HG02884 (cell line): Measurements from ENCODE around the gene ZNF587B.
A peak's percentile ranks its signal among the peaks of the same experiment; 100 is the strongest.
"Not testable (repeated sequence)": the region's sequence is repeated elsewhere in the genome, so short reads cannot be mapped to it uniquely, and the experiment has no call there.

Experiments used
- ATAC-seq: cut with Tn5 transposase; IDR thresholded peaks from one replicate; pipeline ENCODE4 v1.9.1; 2021; ENCODE audit warnings: mild to moderate bottlenecking, moderate library complexity; ENCODE audit not compliant: unreplicated experiment

Gene ZNF587B

DNA sequence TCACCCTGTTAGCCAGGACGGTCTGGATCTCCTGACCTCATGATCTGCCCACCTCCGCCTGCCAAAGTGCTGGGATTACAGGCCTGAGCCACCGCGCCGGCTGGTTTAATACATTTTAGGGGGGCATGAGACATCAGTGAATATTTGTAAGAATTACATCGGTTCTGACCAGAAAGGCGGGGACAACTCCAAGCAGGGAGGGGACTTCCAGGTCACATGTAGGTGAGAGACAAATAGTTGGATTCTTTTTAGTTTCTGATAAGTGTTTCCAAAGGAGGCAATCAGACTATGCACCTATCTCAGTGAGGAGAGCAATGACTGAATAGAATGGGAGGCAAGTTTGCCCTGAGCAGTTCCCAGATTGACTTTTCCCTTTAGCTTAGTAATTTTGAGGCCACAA is 11.7 kb upstream of the ZNF587B start:
- ATAC-seq, result no peak

DNA sequence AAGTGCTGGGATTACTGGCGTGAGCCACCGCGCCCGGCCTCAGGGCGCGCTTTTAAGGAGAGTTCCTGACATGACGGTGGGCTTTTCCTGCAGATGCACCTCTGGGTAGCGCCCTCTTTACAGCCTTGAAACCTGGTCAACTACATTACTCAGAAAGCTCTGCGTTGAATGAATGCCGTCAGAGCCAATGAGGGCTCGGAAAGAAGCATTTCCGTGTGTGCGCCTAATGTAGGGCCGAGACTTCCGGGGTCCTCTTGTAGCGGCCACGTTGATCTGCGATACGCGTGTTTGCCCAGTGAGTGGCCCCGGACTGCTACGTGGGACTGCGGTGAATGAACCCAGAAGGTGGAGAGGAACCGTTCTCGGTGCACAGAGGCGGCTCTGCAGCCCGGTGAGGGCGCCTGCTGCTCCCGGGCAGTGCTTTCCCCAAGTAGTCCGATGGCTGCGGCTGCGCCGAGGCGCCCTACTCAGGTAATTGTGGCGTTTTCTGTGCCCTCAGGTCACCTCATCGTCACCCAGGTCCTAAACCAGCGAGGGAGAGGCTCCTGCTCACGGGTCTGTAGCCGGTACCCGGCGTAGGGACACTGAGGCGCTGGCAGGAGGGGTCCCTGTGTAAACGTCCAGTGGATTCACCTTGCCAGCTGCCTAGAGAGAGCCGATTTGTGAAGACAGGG is 10.5 kb upstream of the ZNF587B start:
- ATAC-seq, result peak; percentile 72

DNA sequence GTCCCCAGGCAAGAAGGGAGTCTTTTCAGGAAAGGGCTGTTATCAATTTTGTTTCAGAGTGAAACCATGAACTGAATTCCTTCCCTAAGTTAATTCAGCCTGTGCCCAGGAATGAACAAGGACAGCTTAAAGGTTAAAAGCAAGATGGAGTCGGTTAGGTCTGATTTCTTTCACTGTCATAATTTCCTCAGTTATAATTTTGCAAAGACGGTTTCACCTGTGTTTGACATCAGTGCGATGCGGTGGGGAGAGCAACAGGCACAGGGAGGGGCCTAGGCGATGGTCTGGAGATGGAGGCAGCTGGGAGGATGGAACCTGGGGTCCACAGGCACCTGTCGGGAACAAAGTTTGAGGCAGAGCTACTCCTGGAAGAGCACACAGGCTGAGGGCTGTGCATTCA is 9.5 kb upstream of the ZNF587B start:
- no peak for ATAC-seq

DNA sequence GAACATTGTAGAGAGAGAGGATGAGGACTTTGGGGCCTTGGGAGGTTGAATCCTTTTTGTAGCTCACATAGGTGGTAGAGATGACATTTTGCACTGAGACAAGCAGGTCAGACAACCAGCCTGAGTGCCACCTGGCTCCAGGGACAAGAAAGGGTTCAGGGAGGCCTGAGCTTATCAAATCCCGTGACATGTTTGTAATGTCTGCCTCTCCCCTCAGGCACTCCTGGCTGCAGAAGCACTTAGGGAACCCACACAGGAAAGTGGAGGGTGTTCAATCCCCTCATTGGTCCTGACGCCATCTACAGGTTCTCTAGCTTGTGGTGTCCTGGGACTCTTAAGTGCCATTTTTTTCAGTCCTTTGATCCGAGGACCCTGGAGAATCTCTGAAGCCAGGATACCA is 9.0 kb upstream of the ZNF587B start:
- ATAC-seq, result not testable (repeated sequence)

DNA sequence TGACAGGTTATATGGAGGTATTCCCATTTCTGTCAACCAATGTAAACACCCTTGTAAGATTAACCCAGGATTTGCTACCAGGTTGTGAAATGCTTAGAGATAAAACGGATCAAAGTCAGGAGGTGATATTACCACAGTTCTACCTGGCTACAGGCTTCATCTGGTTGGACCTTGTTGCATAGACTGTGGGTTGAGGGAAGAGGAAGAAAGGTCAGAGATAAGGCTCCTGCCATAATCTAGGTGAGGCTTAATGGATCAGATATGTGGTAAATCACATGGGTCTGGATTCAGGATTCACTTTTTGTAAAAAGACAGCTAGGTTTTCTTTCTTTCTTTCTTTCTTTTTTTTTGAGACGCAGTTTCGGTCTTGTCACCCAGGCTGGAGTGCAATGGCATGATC is 8.6 kb upstream of the ZNF587B start:
- not testable (repeated sequence) for ATAC-seq

DNA sequence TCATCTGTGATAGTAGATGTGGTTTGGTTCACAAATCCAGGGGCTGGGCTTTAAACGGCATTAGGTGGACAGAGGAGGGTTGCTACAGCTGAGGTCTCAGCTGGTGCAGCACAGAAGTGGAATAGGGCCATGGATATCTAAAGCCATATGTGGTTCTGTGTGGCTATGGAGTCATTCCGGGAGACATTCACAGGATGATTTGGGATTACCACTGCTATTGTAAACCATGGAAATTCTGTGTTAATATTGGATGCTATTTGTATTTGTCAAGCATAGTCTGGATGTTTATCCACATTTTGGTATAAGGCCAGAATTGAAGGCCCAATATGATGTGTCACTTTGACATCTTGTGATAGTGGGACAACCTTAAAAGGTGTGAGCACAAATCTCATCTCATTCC is 6.9 kb upstream of the ZNF587B start:
- not testable (repeated sequence) for ATAC-seq

DNA sequence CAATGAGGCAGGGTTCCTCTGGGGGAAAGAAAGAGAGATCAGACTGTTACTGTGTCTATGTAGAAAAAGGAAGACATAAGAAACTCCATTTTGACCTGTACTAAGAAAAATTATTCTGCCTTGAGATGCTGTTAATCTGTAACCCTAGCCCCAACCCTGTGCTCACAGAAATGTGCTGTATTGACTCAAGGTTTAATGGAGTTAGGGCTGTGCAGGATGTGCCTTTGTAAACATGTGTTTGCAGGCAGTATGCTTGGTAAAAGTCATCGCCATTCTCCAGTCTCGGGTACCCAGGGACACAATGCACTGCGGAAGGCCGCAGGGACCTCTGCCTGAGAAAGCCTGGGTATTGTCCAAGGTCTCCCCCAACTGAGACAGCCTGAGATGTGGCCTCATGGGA is 6.5 kb upstream of the ZNF587B start:
- not testable (repeated sequence) for ATAC-seq

DNA sequence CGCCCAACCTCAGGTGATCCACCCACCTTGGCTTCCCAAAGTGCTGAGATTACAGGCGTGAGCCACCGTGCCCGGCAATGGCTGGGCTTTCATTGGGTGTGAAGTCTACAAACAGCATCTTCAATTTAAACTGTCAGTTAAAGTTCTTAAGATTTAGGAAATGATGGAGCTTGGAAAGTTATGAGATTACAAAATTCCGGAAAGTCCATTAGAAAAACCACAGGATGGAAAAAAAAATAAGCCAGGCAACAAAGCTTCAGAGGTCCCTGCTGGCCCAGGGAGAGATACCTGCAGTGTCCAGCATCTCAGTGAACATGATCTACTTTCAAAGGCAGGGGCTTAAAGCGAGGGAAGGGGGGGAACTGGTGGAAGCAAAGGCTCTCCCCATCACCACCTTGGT is 4.6 kb upstream of the ZNF587B start:
- no peak for ATAC-seq

DNA sequence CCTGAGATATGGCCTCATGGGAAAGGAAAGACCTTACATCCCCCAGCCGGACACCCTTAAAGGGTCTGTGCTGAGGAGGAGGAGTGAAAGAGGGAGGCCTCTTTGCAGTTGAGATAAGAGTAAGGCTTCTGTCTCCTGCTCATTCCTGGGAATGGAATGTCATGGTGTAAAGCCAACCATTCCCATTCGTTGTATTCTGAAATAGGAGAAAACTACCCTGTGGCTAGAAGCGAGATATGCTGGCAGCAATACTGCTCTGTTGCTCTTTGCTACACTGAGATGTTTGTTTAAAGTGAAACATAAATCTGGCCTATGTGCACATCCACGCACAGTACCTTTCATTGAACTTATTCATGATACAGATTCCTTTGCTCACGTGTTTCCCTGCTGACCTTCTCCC is 783 bp upstream of the ZNF587B start:
- ATAC-seq, result no peak

DNA sequence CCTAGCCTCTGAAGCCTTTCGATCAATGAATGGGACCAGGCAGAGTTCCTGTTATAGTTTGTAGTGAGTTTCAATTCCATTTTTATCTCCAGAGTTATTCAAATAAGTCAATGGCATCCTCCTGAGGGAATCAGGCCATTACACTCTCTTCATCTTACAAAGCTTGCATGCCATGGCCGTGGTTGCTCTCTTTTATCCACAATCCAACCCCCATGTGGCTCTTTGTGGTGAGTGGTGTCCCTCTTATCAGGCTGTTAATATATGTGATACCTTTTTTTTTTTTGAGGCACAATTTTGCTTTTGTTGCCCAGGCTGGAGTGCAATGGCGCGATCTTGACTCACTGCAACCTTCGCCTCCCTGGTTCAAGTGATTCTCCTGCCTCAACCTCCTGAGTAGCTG is 6.9 kb downstream of the ZNF587B start:
- not testable (repeated sequence) for ATAC-seq

DNA sequence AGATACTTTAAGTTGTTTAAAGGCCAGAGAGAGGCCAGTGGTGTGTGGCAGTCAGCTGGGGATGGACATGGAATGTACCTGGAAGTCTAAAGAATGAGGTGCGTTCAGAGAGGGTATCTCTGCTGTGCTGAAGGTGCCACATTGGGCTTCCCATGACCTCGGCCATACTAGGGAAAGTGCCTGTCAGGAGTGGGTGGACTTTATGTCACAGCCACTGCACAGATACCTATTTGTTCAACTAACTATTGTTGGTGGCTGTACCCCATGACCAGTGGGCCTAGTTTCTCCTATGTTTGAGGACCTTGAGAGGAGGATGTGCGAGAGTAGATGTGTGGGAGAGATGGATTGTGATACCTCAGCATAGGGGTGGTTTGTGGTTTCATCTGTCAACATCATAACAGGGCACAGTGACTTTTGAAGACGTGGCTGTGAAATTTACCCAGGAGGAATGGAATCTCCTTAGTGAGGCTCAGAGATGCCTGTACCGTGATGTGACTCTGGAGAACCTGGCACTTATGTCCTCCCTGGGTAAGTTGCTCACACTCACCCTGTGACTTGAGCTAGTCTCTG is 8.6 kb downstream of the ZNF587B start:
- not testable (repeated sequence) for ATAC-seq

DNA sequence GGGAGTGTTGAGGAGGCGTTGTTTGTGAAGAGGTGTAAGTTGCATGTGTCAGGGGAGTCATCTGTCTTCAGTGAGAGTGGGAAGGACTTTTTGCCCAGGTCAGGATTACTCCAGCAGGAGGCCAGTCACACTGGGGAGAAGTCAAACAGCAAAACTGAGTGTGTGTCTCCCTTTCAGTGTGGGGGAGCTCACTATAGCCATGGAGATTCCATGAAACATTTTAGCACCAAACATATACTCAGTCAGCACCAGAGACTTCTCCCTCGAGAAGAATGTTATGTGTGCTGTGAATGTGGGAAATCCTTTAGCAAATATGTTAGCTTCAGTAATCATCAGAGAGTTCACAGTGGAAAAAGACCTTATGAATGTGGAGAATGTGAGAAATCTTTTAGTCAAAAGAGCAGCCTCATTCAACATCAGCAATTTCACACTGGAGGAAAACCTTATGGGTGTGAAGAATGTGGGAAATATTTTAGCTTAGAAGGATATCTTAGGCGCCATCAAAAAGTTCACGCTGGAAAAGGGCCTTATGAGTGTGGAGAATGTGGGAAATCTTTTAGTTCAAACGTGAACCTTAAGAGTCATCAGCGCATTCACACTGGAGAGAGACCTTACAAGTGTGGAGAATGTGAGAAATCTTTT is 11.1 kb downstream of the ZNF587B start:
- ATAC-seq, result no peak

DNA sequence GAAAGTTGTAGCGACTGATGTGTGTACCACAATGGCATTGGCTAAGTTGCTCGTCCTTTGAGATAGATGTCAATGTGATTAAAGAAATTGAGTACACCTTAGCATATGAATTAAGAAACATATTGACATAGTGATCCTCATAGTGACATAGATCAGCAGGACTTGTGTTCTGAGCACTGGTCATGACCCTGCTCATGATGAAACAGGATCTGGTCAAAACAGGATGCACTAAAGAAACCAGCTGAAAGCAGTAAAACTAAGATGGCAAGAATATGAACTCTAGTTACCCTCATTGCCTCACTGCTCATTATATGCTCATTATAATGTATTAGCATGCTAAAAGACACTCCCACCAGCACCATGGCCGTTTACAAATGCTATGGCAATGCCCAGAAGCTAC is 17.1 kb downstream of the ZNF587B start:
- not testable (repeated sequence) for ATAC-seq

DNA sequence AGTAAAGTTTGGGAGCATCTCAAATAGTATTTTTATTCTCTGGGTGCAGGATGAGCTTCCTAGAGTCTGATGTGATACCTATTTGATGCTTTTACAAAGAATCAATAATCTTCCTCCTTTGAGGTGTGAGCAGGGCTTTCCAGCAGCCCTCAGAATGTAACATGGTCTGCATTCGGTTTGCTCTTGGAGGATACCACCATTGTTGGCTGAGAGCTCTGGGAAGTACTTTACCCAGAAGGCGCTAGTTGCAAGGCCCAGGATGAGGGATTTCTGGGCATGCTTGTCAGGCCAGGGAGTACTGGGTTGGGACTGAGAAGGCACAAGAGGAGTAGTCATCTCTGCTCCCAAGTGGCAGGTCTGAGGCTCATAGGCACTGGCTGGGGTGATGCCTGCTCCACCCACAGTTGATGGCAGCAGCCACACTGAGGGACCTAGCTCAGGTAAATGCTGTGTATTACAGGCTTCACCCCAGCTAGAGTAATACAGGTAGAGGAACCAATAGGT is 19.1 kb downstream of the ZNF587B start:
- ATAC-seq, result not testable (repeated sequence)

DNA sequence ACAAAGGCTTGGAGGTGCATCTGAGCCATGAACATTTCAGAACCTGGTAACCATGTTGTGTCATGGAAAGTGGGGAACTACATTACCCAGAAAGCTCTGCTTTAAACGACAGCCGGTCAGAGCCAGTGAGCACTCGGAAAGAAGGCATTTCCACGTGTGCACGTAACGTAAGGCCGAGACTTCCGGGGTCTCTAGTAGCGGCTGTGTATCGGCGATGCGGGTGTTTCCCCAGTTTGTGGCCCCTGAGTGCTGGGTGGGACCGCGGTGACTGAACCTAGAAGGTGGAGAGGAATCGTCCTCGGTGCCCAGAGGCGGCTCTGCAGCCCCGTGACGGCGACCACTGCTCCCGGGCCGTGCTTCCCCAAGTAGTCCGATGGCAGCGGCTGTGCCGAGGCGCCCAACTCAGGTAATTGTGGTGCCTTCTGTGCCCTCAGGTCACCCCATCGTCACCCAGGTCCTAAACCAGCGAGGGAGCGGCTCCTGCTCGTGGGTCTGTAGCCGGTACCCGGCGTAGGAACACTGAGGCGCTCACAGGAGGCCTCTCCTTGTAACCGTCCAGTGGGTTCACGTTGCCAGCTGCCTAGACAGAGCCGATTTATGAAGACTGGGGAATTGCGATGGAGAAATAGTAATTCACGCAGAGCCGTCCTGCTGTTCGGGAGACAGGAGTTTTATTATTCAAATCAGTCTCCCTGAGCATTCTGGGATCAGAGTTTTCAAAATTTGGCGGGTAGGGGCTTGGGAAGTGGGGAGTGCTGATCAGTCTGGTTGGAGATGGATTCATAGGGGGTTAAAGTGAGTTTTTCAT is 19.8 kb downstream of the ZNF587B start, which contains the start of gene ZNF587:
Gene ZNF587, plus strand, starts transcription at position 194 of the 808 bp plus-strand sequence. Its CDS starts 180 bp downstream, at position 374.
- ATAC-seq, result peak; percentile 93

DNA sequence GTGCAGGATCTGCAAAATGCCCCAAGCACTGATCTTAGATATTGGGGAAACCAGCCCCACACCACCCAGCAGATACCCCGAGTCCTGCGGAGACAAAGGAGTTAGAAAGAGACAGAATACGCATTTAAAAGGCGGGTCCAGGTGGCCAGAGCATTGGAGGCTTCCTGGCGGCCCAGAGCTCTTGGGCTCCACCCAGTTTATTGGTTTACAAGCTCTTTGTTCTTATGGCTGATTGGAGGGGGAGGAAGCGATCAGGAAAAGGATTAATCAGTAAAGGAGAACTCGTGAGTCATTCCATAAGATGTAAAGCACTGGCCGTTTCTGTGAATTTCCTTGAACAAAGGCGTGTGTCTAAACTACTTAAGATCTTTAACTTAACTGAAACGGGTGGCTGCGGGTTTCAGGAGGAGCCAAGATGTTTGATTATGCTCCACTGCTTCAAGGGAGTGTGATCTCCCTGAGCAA is 20.5 kb downstream of the ZNF587B start:
- ATAC-seq, result no peak

DNA sequence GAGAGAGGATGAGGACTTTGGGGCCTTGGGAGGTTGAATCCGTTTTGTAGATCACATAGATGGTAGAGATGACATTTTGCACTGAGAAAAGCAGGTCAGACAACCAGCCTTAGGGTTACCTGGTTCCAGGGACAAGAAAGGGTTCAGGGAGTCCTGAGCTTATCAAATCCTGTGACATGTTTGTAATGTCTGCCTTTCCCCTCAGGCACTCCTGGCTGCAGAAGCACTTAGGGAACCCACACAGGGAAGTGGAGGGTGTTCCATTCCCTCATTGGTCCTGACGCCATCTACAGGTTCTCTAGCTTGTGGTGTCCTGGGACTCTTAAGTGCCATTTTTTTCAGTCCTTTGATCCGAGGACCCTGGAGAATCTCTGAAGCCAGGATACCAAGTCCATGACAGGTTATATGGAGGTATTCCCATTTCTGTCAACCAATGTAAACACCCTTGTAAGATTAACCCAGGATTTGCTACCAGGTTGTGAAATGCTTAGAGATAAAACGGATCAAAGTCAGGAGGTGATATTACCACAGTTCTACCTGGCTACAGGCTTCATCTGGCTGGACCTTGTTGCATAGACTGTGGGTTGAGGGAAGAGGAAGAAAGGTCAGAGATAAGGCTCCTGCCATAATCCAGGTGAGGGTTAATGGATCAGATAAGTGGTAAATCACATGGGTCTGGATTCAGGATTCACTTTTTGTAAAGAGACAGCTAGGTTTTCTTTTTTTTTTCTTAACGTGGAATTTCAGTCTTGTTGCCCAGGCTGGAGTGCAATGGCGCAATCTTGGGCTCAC is 21.9 kb downstream of the ZNF587B start:
- ATAC-seq, result not testable (repeated sequence)

DNA sequence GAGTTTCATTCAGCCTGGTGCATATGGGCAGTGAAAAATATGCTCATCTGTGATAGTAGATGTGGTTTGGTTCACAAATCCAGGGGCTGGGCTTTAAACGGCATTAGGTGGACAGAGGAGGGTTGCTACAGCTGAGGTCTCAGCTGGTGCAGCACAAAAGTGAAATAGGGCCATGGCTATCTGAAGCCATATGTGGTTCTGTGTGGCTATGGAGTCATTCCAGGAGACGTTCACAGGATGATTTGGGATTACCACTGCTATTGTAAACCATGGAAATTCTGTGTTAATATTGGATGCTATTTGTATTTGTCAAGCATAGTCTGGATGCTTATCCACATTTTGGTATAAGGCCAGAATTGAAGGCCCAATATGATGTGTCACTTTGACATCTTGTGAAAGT is 24.0 kb downstream of the ZNF587B start:
- not testable (repeated sequence) for ATAC-seq

DNA sequence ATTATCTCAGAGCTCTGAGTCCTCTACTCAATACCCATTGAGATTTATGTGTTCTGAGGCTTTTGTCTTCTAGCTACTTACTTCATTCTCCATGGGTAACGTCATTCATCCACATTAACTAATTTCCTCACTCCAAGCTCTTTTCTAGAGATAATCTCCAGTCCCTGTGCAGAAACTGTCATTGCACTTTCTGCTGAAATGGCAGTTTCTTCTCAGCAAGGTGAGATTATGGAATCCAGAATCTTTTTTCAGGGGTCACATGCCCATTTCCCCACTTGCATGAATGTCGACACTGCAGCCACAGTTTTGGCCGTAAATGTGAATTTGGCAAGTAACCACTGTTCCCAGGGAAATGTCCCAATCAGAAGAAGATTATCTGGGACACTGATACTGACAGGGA is 32.3 kb downstream of the ZNF587B start:
- ATAC-seq, result not testable (repeated sequence)

DNA sequence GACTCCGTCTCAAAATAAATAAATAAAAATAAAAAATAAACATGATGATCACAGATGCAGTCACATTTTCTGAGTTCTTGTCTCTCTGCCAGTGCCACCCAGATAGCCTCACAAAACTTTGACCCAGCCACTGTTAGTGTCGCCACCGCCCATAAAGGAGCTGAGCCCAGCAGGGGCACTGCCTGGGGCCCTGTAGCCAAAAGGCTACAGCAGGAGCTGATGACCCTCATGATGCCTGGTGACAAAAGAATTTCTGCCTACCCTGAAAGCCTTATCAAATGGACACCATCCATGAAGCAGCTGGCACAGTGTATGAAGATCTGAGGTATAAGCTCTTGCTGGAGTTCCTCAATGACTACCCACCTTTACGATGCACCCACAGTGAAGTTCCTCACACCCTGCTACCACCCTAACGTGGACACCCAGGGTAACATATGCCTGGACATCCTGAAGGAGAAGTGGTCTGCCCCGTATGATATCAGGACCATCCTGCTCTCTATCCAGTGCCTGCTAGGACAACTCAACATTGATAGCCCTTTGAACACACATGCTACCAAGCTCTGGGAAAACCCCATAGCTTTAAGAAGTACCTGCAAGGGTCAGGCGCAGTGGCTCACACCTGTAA is 37.9 kb downstream of the ZNF587B start:
- no peak for ATAC-seq
